Spinal cord (tissue), 10 donors: ENCODE results near the gene ADIPOR2. TPM values are rescaled to one million over a fixed set of nuclear protein-coding genes. Genes with fewer than 3 reads are reported as not detected.

Source experiments
- DNase-seq, 6 donors: peaks; one replicate each; pipeline versions ENCODE4 v3.0.0 to v3.0.0-alpha.2; 2013 to 2015; ENCODE audit warnings: low spot score in 6 of 6, low read depth in 4 of 6
- H3K27ac ChIP-seq: one replicate; pipeline ENCODE4 v1.5.1; 2013; ENCODE audit warnings: low read depth, low read length, control low read depth
- H3K27me3 ChIP-seq: one replicate; pipeline ENCODE4 v1.6.1; 2013; ENCODE audit warnings: low read length; ENCODE audit not compliant: control insufficient read depth, insufficient read depth
- H3K36me3 ChIP-seq: one replicate; pipeline ENCODE4 v1.6.1; 2013; ENCODE audit warnings: low read length; ENCODE audit not compliant: control insufficient read depth, insufficient read depth
- H3K4me1 ChIP-seq: one replicate; pipeline ENCODE4 v1.6.1; 2013; ENCODE audit warnings: low read length; ENCODE audit not compliant: control insufficient read depth, insufficient read depth
- H3K4me3 ChIP-seq: one replicate; pipeline ENCODE4 v1.5.1; 2013; ENCODE audit warnings: low read depth, low read length, control low read depth
- H3K9me3 ChIP-seq: one replicate; pipeline ENCODE4 v1.6.1; 2013; ENCODE audit warnings: low read length; ENCODE audit not compliant: control insufficient read depth, insufficient read depth
- WGBS: methylation state at CpG from one replicate; pipeline ENCODE4 v1.1.5; 2013; ENCODE audit warnings: missing lambda C conversion rate; ENCODE audit not compliant: insufficient coverage; 5-methylcytosine and 5-hydroxymethylcytosine counted together
- polyA plus RNA-seq, 2 donors: library from polyadenylated mRNA; unstranded; fragments of 120-200 nt; gene quantifications; one replicate each; pipeline ENCODE4 v1.2.1, GENCODE V29; 2013; ENCODE audit not compliant: insufficient read length in 2 of 2
- total RNA-seq, 2 donors: library from RNA; depleted of rRNA in 1 of 2; stranded (reverse); fragments of 120-200 nt in 1 of 2; fragments of >200 nt in 1 of 2; gene quantifications; one replicate each; pipeline versions ENCODE4 v1.2.3 to v1.2.4, GENCODE V29; 2013 to 2014
- donor health status: healthy.

ADIPOR2 gene
- total and polyA plus RNA-seq, 4 donors, result 40.7 to 49.3 (median 42.3) TPM

GRCh38 chr12:1650260-1650977, 40.5 kb upstream of the ADIPOR2 start:
- peak in 1 of 6 donors; percentile 68 for DNase-seq
- peaks cover 19% of the 10 kb centered on the region for H3K36me3 ChIP-seq
- H3K27ac ChIP-seq, result no peak overlapping the region
- peaks cover 15% of the 10 kb centered on the region for H3K27me3 ChIP-seq
- no peak overlapping the region for H3K4me3 ChIP-seq
- H3K9me3 ChIP-seq, result no peaks in the 10 kb centered on the region
- H3K4me1 ChIP-seq, result peaks cover 7% of the 10 kb centered on the region
- WGBS, result 47% methylated on average over 5 of the region's 5 CpGs

- H3K27ac ChIP-seq, result no peak overlapping the region
- H3K36me3 ChIP-seq, result peaks cover 14% of the 10 kb centered on the region
- DNase-seq, result no peak
- H3K4me3 ChIP-seq, result no peak overlapping the region
- peaks cover 2% of the 10 kb centered on the region for H3K4me1 ChIP-seq
- peaks cover 15% of the 10 kb centered on the region for H3K27me3 ChIP-seq
- 55% methylated on average over 3 of the region's 6 CpGs for WGBS
- H3K9me3 ChIP-seq, result no peaks in the 10 kb centered on the region
Observed at GRCh38 chr12:1650978-1651361, 39.9 kb upstream of the ADIPOR2 start.

GRCh38 chr12:1651946-1652345, 38.9 kb upstream of the ADIPOR2 start:
- peaks cover 9% of the 10 kb centered on the region for H3K27me3 ChIP-seq
- no peaks in the 10 kb centered on the region for H3K9me3 ChIP-seq
- H3K4me3 ChIP-seq, result no peak overlapping the region
- peaks cover 6% of the 10 kb centered on the region for H3K36me3 ChIP-seq
- H3K4me1 ChIP-seq, result no peaks in the 10 kb centered on the region
- DNase-seq, result no peak
- H3K27ac ChIP-seq, result no peak overlapping the region

GRCh38 chr12:1655225-1655788, 35.6 kb upstream of the ADIPOR2 start:
- no peaks in the 10 kb centered on the region for H3K27me3 ChIP-seq
- WGBS, result 89% methylated on average over 5 of the region's 6 CpGs
- no peak for DNase-seq
- H3K4me1 ChIP-seq, result peaks cover 9% of the 10 kb centered on the region
- no peak overlapping the region for H3K4me3 ChIP-seq
- peaks cover 2% of the 10 kb centered on the region for H3K36me3 ChIP-seq
- no peaks in the 10 kb centered on the region for H3K9me3 ChIP-seq
- H3K27ac ChIP-seq, result no peak overlapping the region

GRCh38 chr12:1656902-1657301, 34.0 kb upstream of the ADIPOR2 start:
- 87% methylated on average over 12 of the region's 12 CpGs for WGBS

GRCh38 chr12:1657688-1658087, 33.2 kb upstream of the ADIPOR2 start:
- WGBS, result 67% methylated on average over 1 of the region's 1 CpG
- no peak overlapping the region for H3K27ac ChIP-seq
- no peaks in the 10 kb centered on the region for H3K9me3 ChIP-seq

More at GRCh38 chr12:1656902-1657301, 34.0 kb upstream of the ADIPOR2 start:
- peaks cover 18% of the 10 kb centered on the region for H3K4me1 ChIP-seq
- no peaks in the 10 kb centered on the region for H3K9me3 ChIP-seq
- no peak for DNase-seq
- H3K36me3 ChIP-seq, result no peaks in the 10 kb centered on the region
- no peak overlapping the region for H3K4me3 ChIP-seq
- H3K27ac ChIP-seq, result no peak overlapping the region
- no peaks in the 10 kb centered on the region for H3K27me3 ChIP-seq

GRCh38 chr12:1660304-1661187, 30.3 kb upstream of the ADIPOR2 start:
- no peak for DNase-seq
- Histone ChIP-seq H3K4me3 (no peak overlapping the region), H3K27me3 (peaks cover 5% of the 10 kb centered on the region), H3K9me3 (no peaks in the 10 kb centered on the region), H3K36me3 (no peaks in the 10 kb centered on the region), H3K4me1 (peaks cover 22% of the 10 kb centered on the region), H3K27ac (peak overlapping the region; percentile 67)
- WGBS, result 34% methylated on average over 3 of the region's 20 CpGs

More at GRCh38 chr12:1657688-1658087, 33.2 kb upstream of the ADIPOR2 start:
- peaks cover 18% of the 10 kb centered on the region for H3K4me1 ChIP-seq
- peaks cover under 1% of the 10 kb centered on the region for H3K27me3 ChIP-seq
- H3K36me3 ChIP-seq, result no peaks in the 10 kb centered on the region
- H3K4me3 ChIP-seq, result no peak overlapping the region
- DNase-seq, result no peak

GRCh38 chr12:1661553-1662335, 29.1 kb upstream of the ADIPOR2 start:
- 2% methylated on average over 48 of the region's 69 CpGs for WGBS
- H3K4me1 ChIP-seq, result peaks cover 22% of the 10 kb centered on the region
- peak in 4 of 6 donors; percentile 36 to 90 (median 68) for DNase-seq
- H3K27ac ChIP-seq, result peak overlapping the region; percentile 67
- peaks cover 5% of the 10 kb centered on the region for H3K27me3 ChIP-seq
- no peaks in the 10 kb centered on the region for H3K9me3 ChIP-seq
- peak overlapping the region; percentile 66 for H3K4me3 ChIP-seq
- H3K36me3 ChIP-seq, result no peaks in the 10 kb centered on the region

GRCh38 chr12:1662761-1663439, 28.0 kb upstream of the ADIPOR2 start:
- Histone ChIP-seq H3K4me1 (peaks cover 22% of the 10 kb centered on the region), H3K36me3 (no peaks in the 10 kb centered on the region), H3K4me3 (no peak overlapping the region), H3K9me3 (no peaks in the 10 kb centered on the region), H3K27me3 (peaks cover 5% of the 10 kb centered on the region), H3K27ac (no peak overlapping the region)
- WGBS, result 7% methylated on average over 45 of the region's 46 CpGs
- DNase-seq, result peak in 2 of 6 donors; percentile 25 to 56
